Gastrocnemius medialis (tissue), 4 donors: ENCODE measurements around the gene ZNF423.

Experiments
- POLR2A ChIP-seq, 2 donors: fragments of 450-650 bp; IDR thresholded peaks; one replicate each; pipeline ENCODE4 v1.6.1; 2017; ENCODE audit warnings: antibody characterized with exemption in 2 of 2, mild to moderate bottlenecking in 2 of 2, moderate library complexity in 2 of 2
- TF ChIP-seq, protein P1 (sequence below), 5 experiments: fragments of 450-650 bp in 3 of 5; fragments of 200-600 bp in 2 of 5; sonication (generic) in 2 of 5; IDR thresholded peaks in 4 of 5; conservative IDR thresholded peaks in 1 of 5; 1 replicate in 4 of 5; 2 replicates in 1 of 5; pipeline ENCODE4 v1.5.1; 2016 to 2019; ENCODE audit warnings: antibody characterized with exemption in 5 of 5, mild to moderate bottlenecking in 3 of 5, moderate library complexity in 3 of 5

DNA sequence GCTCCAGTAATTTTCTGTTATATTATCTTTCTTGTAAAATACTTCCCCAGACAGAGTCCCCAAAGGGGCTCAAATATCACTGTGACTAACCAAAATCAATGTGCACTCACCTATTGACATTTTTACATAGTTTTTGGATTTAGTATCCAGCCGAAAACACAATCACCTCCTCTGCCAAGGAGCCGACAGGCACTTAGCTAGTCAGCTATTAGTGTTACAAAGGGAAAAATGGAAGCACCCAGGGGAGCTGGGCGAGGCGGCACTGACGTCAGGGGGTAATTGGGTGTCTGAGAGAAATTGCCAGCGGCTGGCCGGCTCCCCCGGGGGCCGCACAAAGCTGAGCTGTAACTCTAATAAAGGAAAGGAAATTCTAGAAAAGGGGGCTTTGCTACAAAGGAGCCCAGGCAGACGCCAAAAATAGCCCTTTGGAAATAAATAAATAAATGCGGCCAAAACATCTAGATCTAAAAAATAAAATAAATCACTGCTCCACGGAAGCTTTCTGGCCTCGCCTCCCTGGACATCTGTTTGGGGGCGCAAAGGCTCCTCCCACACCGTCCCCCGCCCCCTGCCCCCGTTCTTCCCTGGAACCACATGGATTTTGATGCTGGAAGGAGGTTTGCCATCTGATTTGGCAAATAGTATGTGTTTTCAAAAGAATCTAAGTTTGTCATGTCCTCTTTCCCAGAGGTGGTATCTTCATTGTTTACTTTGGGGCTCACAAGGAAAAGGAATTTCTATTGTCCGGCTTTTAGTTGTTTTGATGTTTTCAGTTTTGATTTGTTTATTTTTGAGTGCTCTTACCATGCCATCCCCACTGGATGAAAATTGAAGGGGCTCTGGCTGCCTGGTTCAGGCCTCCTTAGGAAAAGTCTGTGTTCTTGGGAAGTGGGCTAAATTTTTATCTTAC lies 156.7 kb downstream of the ZNF423 start:
- TF ChIP-seq, protein P1, sequence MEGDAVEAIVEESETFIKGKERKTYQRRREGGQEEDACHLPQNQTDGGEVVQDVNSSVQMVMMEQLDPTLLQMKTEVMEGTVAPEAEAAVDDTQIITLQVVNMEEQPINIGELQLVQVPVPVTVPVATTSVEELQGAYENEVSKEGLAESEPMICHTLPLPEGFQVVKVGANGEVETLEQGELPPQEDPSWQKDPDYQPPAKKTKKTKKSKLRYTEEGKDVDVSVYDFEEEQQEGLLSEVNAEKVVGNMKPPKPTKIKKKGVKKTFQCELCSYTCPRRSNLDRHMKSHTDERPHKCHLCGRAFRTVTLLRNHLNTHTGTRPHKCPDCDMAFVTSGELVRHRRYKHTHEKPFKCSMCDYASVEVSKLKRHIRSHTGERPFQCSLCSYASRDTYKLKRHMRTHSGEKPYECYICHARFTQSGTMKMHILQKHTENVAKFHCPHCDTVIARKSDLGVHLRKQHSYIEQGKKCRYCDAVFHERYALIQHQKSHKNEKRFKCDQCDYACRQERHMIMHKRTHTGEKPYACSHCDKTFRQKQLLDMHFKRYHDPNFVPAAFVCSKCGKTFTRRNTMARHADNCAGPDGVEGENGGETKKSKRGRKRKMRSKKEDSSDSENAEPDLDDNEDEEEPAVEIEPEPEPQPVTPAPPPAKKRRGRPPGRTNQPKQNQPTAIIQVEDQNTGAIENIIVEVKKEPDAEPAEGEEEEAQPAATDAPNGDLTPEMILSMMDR (IDR thresholded peaks at IDR 0.05 in 4 of 5, conservative IDR thresholded peaks at IDR 0.05 in 1 of 5) = no peak
- no peak for TF ChIP-seq POLR2A (IDR thresholded peaks at IDR 0.05)
